Esophagus squamous epithelium (tissue), 5 donors: Measurements from ENCODE around the gene GKAP1. TPM values are rescaled to one million over a fixed set of nuclear protein-coding genes. Genes with fewer than 3 reads are reported as not detected.

ENCODE experiments used
- DNase-seq: peaks from one replicate; lab custom pipeline; 2025; lab: John Stamatoyannopoulos, UW
- H3K27ac ChIP-seq, 4 donors: fragments of 200-600 bp; sonication (generic); one replicate each; pipeline ENCODE4 v1.5.1; 2016 to 2019; ENCODE audit warnings: mild to moderate bottlenecking in 1 of 4
- H3K27me3 ChIP-seq, 4 donors: fragments of 200-600 bp; sonication (generic); 1 replicate in 3 of 4; 2 replicates in 1 of 4; pipeline versions ENCODE4 v1.5.1 to v1.6.0; 2017 to 2021; ENCODE audit warnings: antibody characterized with exemption in 1 of 4
- H3K36me3 ChIP-seq, 3 donors: fragments of 200-600 bp; sonication (generic); one replicate each; pipeline ENCODE4 v1.5.1; 2016 to 2019
- H3K4me1 ChIP-seq, 3 donors: fragments of 200-600 bp; sonication (generic); one replicate each; pipeline ENCODE4 v1.5.1; 2017 to 2019
- H3K4me3 ChIP-seq, 4 donors: fragments of 200-600 bp; sonication (generic); 1 replicate in 3 of 4; 2 replicates in 1 of 4; pipeline ENCODE4 v1.5.1; 2016 to 2019; ENCODE audit warnings: mild to moderate bottlenecking in 2 of 4, moderate library complexity in 1 of 4
- H3K9me3 ChIP-seq, 3 donors: fragments of 200-600 bp; sonication (generic); one replicate each; pipeline ENCODE4 v1.5.1; 2016 to 2019
- POLR2A ChIP-seq, 4 donors: fragments of 450-650 bp; IDR thresholded peaks; one replicate each; pipeline ENCODE4 v1.6.1; 2017; ENCODE audit warnings: antibody characterized with exemption in 4 of 4, mild to moderate bottlenecking in 4 of 4, moderate library complexity in 3 of 4
- WGBS, 2 donors: methylation state at CpG; one replicate each; pipeline ENCODE4 v1.1.5; 2018; 5-methylcytosine and 5-hydroxymethylcytosine counted together
- intact Hi-C: fragments of 100-400 bp; cut with DNase I; formaldehyde crosslinking; loops from one replicate; pipeline ENCODE4 v1.15.0; 2022
- total RNA-seq, 4 donors: library from RNA; depleted of rRNA; stranded (reverse); fragments of >200 nt; gene quantifications; one replicate each; pipeline ENCODE4 v1.1.0, GENCODE V29; 2016
- TF ChIP-seq, protein P1 (sequence below), 6 experiments: fragments of 450-650 bp in 4 of 6; fragments of 200-600 bp in 2 of 6; sonication (generic) in 2 of 6; IDR thresholded peaks; one replicate each; pipeline ENCODE4 v1.5.1; 2016 to 2019; ENCODE audit warnings: antibody characterized with exemption in 6 of 6, mild to moderate bottlenecking in 4 of 6, moderate library complexity in 4 of 6
- donor health status: DM: yes; HTN: yes; CAD: no.

The GKAP1 gene
- total RNA-seq, 4 donors from 2014 or later, result 0.64 to 7.8 (median 2.3) TPM

DNA sequence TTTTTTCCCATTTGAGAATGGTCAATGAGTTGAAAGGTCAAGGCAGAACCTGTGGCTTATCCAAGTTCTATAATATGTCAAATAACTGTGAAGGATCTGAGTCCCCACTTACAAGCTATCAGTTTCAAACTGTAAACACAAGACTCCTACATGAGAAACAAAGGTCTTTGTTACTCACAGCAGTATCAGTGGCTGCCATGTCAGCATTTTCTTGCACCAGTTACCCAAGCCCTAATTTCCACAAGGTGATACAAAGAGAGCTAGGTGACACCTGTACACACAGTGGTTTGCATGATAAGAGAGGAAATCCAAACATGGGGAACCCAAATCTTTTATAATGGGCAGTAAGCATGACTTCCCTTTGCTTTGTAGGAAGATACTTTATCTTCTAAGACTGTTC, 101.8 kb downstream of the GKAP1 start:
- intact Hi-C loops, result no loop called here
- H3K36me3 ChIP-seq, result no peaks in the 10 kb centered on the region
- DNase-seq, result no peak
- H3K9me3 ChIP-seq, result no peaks in the 10 kb centered on the region
- H3K4me3 ChIP-seq, result no peak overlapping the region
- no peak overlapping the region for H3K27ac ChIP-seq
- H3K4me1 ChIP-seq, result no peaks in the 10 kb centered on the region
- TF ChIP-seq, protein P1, sequence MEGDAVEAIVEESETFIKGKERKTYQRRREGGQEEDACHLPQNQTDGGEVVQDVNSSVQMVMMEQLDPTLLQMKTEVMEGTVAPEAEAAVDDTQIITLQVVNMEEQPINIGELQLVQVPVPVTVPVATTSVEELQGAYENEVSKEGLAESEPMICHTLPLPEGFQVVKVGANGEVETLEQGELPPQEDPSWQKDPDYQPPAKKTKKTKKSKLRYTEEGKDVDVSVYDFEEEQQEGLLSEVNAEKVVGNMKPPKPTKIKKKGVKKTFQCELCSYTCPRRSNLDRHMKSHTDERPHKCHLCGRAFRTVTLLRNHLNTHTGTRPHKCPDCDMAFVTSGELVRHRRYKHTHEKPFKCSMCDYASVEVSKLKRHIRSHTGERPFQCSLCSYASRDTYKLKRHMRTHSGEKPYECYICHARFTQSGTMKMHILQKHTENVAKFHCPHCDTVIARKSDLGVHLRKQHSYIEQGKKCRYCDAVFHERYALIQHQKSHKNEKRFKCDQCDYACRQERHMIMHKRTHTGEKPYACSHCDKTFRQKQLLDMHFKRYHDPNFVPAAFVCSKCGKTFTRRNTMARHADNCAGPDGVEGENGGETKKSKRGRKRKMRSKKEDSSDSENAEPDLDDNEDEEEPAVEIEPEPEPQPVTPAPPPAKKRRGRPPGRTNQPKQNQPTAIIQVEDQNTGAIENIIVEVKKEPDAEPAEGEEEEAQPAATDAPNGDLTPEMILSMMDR (IDR thresholded peaks at IDR 0.05), result no peak
- no peak for TF ChIP-seq POLR2A (IDR thresholded peaks at IDR 0.05)
- no peaks in the 10 kb centered on the region for H3K27me3 ChIP-seq

DNA sequence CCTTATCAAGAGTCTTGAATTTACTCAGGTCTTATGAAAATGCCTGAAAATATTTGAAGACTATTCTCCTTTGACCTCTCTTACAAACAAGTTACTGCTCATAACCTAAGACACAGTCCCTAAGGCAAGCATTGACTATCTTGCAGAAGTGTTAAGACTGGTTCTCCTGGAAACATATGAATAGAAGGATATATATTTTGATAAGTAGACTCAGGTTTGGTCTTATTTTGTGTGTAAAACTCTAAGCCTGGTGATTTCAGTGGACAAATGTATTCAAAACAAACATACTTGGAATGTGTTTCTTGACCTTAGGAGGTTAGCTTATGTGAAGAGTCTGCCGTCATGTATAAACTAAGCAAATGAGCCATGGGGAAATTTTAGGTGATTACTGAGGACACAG, 102.3 kb downstream of the GKAP1 start:
- no peaks in the 10 kb centered on the region for H3K36me3 ChIP-seq
- no peak for TF ChIP-seq POLR2A (IDR thresholded peaks at IDR 0.05)
- TF ChIP-seq, protein P1 (IDR thresholded peaks at IDR 0.05), result no peak
- intact Hi-C loops, result no loop called here
- 69 to 85% methylated on average over 1 of the region's 1 CpG for WGBS, 2 donors
- no peaks in the 10 kb centered on the region for H3K9me3 ChIP-seq
- H3K4me1 ChIP-seq, result no peaks in the 10 kb centered on the region
- no peaks in the 10 kb centered on the region for H3K27me3 ChIP-seq
- H3K4me3 ChIP-seq, result no peak overlapping the region
- H3K27ac ChIP-seq, result no peak overlapping the region
- no peak for DNase-seq

DNA sequence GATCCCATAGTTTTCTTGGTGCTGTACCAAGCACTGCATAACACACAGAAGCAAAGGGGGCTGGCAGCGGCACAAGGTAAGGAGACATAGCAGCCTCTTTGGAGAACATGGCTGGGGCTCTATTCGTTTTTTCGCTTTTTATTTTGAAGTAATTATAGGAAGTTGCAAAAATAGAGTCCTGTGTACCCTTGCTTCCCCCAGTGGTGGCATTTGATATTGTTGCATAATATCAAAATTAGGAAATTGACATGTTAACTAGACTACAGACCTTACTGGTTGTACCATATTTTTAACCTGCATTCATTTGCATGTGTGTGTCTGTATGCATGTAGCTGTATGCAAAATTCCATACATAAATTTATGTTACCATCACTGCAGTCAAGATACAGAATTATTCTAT, 103.2 kb downstream of the GKAP1 start:
- H3K27ac ChIP-seq, result no peak overlapping the region
- TF ChIP-seq, protein P1 (IDR thresholded peaks at IDR 0.05), result peak in 3 of 6 experiments; percentile 14 to 24 (median 15)
- no peak for TF ChIP-seq POLR2A (IDR thresholded peaks at IDR 0.05)
- no peak overlapping the region for H3K4me3 ChIP-seq
- H3K4me1 ChIP-seq, result no peaks in the 10 kb centered on the region
- H3K27me3 ChIP-seq, result no peaks in the 10 kb centered on the region
- H3K36me3 ChIP-seq, result no peaks in the 10 kb centered on the region
- intact Hi-C loops, result no loop called here
- H3K9me3 ChIP-seq, result no peaks in the 10 kb centered on the region
- 61 to 74% methylated on average over 3 of the region's 3 CpGs for WGBS, 2 donors
- no peak for DNase-seq

DNA sequence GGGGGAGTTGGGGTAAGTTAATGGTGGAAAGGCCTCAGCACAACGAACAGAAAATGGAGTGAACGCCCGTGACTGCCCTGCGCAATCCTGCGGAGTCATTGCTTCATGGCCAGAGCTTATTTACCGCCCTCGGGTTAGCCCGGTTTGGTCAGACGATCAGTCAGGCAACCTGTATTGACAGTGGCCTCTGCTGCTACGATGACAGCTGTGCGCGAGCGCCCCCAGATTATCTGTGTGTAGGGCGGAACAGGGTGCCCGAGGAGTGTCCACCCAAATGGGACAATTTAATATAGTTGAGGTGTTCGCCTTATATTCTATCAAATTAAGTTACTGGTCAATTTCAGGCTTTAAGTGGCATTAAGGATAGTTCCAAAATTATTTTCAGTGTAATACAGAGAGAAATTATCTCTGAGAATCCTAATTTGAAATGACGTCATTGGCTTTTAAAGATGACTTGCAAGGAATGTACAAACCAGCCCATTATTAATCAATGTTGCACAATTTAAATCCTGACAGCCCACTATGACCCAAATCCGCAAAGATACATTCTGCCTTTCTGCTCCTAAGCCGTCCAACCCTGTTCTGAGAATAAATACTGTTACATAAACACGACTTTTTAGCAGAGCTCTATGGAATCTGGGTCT, 108.9 kb downstream of the GKAP1 start:
- no peaks in the 10 kb centered on the region for H3K36me3 ChIP-seq
- peaks cover 0 to 36% (median 15%) of the 10 kb centered on the region in 3 donors for H3K4me1 ChIP-seq
- intact Hi-C loops, result no loop called here
- H3K27ac ChIP-seq, result peak overlapping the region; percentile 96 to 99 (median 98)
- 11 to 21% methylated on average over 16 to 19 of the region's 20 CpGs for WGBS, 2 donors
- peak; percentile 41 for DNase-seq
- no peaks in the 10 kb centered on the region for H3K9me3 ChIP-seq
- TF ChIP-seq, protein P1 (IDR thresholded peaks at IDR 0.05), result no peak
- TF ChIP-seq POLR2A (IDR thresholded peaks at IDR 0.05), result no peak
- H3K27me3 ChIP-seq, result no peaks in the 10 kb centered on the region
- H3K4me3 ChIP-seq, result peak overlapping the region; percentile 82 to 92 (median 86)

DNA sequence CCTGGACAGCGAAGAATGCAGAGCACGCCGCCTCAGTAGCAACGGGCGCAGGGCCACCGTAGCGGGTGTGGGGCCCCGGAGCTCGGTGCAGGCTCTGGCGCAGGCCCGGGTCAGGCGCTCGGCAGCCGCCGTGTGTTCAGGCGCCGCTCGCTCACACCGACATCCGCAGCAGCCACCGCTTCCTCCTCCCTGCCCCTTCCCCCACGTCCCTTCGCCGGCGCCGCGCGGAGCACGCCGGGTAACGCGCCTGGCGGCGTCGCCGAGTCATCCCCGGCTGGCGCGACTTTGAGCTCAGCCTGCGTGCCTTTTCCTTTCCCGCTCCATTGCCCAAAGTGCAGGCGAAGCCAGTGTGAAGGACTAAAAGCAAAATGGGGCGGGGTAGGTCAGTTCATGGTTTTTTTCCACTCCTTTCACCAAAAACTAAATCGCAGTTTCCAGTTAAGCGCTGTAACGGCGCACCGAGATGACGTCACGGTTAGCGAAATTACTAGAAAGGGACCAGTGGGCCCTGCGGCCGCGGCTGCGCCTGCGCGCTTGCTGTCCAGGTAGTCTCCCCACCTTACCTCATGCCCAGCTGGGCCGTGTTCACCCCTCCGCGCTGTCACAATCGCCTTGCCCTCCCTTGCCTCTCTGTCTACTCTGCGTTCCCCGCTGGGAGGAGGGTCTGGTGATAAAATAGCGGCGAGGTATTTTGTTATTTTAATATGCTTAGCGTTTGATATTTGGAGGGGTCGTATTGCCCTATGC, 109.6 kb downstream of the GKAP1 start, which contains the start of gene UBQLN1:
UBQLN1 (minus strand) TSS at position 191 of the 747 bp plus-strand sequence. CDS start 279 bp downstream, outside the sequence.
- TF ChIP-seq, protein P1 (IDR thresholded peaks at IDR 0.05), result peak in 3 of 6 experiments; percentile 16 to 28 (median 19)
- TF ChIP-seq POLR2A (IDR thresholded peaks at IDR 0.05), result peak in 3 of 4 donors; percentile 64 to 98 (median 92)
- Histone ChIP-seq H3K27ac (peak within 1 kb of the TSS; percentile 96 to 99 (median 98)), H3K4me1 (peaks cover 0 to 42% (median 15%) of the 10 kb centered on the region in 3 donors), H3K27me3 (no peaks in the 10 kb centered on the region), H3K36me3 (no peaks in the 10 kb centered on the region), H3K4me3 (peak within 1 kb of the TSS; percentile 82 to 92 (median 86)), H3K9me3 (no peaks in the 10 kb centered on the region)
- WGBS, 2 donors, result 0% methylated on average over 12 to 29 of the region's 67 CpGs
- DNase-seq, result peak; percentile 77
- intact Hi-C loops, result no loop called here
